HCT116 (cell line): ENCODE measurements around the gene SPTBN1.

ENCODE experiments used
- CTCF ChIP-seq, 3 experiments: fragments of 200-600 bp in 1 of 3; sonication (generic) in 1 of 3; IDR thresholded peaks in 2 of 3; conservative IDR thresholded peaks in 1 of 3; 2 replicates each; pipeline ENCODE4 v1.5.1; 2012 to 2017; ENCODE audit warnings: low read depth in 2 of 3, low read length in 2 of 3, antibody characterized with exemption in 1 of 3, borderline replicate concordance in 1 of 3, control low read depth in 1 of 3, mild to moderate bottlenecking in 1 of 3, mixed read lengths in 1 of 3, mixed run types in 1 of 3, moderate library complexity in 1 of 3; ENCODE audit not compliant: insufficient read depth in 1 of 3
- EZH2phosphoT487 ChIP-seq: fragments of 200-600 bp; IDR thresholded peaks from 2 replicates; pipeline ENCODE4 v1.6.1; 2018; ENCODE audit warnings: antibody characterized with exemption, borderline replicate concordance
- JUND ChIP-seq: IDR thresholded peaks from 2 replicates; pipeline ENCODE4 v1.6.1; 2012
- MAX ChIP-seq: IDR thresholded peaks from 2 replicates; pipeline ENCODE4 v1.6.1; 2012
- POLR2A ChIP-seq: IDR thresholded peaks from 2 replicates; pipeline ENCODE4 v1.7.0; 2011; ENCODE audit warnings: borderline replicate concordance; ENCODE audit not compliant: insufficient read depth, insufficient read length; ENCODE audit errors: extremely low read depth
- POLR2AphosphoS5 ChIP-seq: IDR thresholded peaks from 2 replicates; pipeline ENCODE4 v1.6.1; 2011; ENCODE audit warnings: mild to moderate bottlenecking, low read depth, low read length, moderate library complexity
- RAD21 ChIP-seq: IDR thresholded peaks from 2 replicates; pipeline ENCODE4 v1.6.1; 2012; ENCODE audit warnings: low read depth, mild to moderate bottlenecking
- ZFX ChIP-seq: fragments of 450-650 bp; IDR thresholded peaks from 2 replicates; pipeline ENCODE4 v1.6.1; 2017

GRCh38 chr2:54564439-54564838, 108.3 kb downstream of the SPTBN1 start:
- TF ChIP-seq CTCF (IDR thresholded peaks at IDR 0.05 in 2 of 3, conservative IDR thresholded peaks at IDR 0.05 in 1 of 3; ENCODE audit: borderline replicate concordance in 1 of 3, insufficient read depth in 1 of 3, low read depth in 2 of 3, low read length in 2 of 3) (no peak), RAD21 (no peak), EZH2phosphoT487 (no peak), POLR2A (no peak), MAX (no peak), POLR2AphosphoS5 (no peak), ZFX (no peak), JUND (no peak)
